Neural progenitor cell (in vitro differentiated cells): ENCODE measurements around the gene CKLF. TPM values are rescaled to one million over a fixed set of nuclear protein-coding genes. Genes with fewer than 3 reads are reported as not detected.

Source experiments
- DNase-seq: peaks from one replicate; pipeline ENCODE4 v3.0.0-alpha.2; 2016; ENCODE audit warnings: low spot score
- H2AFZ ChIP-seq: fragments of 200-600 bp; sonication (generic); replicated peaks from 2 replicates; pipeline ENCODE4 v1.6.1; 2016; ENCODE audit warnings: antibody characterized with exemption
- H3F3A ChIP-seq: fragments of 200-600 bp; sonication (generic); 2 replicates; pipeline ENCODE4 v1.6.1; 2016; ENCODE audit warnings: antibody characterized with exemption, low read depth
- H3K27ac ChIP-seq: fragments of 200-600 bp; sonication (generic); 2 replicates; pipeline ENCODE4 v1.5.1; 2016; ENCODE audit warnings: mild to moderate bottlenecking
- H3K27me3 ChIP-seq: fragments of 200-600 bp; sonication (generic); 2 replicates; pipeline ENCODE4 v1.6.1; 2016; ENCODE audit warnings: mild to moderate bottlenecking, moderate library complexity
- H3K36me3 ChIP-seq: fragments of 200-600 bp; sonication (generic); 2 replicates; pipeline ENCODE4 v1.5.1; 2016
- H3K4me1 ChIP-seq: fragments of 200-600 bp; sonication (generic); 2 replicates; pipeline ENCODE4 v1.6.1; 2016; ENCODE audit warnings: mixed run types
- H3K4me2 ChIP-seq: fragments of 200-600 bp; sonication (generic); 2 replicates; pipeline ENCODE4 v1.6.1; 2016
- H3K4me3 ChIP-seq: fragments of 200-600 bp; sonication (generic); 2 replicates; pipeline ENCODE4 v1.5.1; 2016
- H3K79me2 ChIP-seq: fragments of 200-600 bp; sonication (generic); 2 replicates; pipeline ENCODE4 v1.6.1; 2016; ENCODE audit warnings: low read depth
- H3K9ac ChIP-seq: fragments of 200-600 bp; sonication (generic); 2 replicates; pipeline ENCODE4 v1.6.1; 2016
- H3K9me3 ChIP-seq: fragments of 200-600 bp; sonication (generic); 2 replicates; pipeline ENCODE4 v1.5.1; 2016; ENCODE audit warnings: low read depth
- H4K20me1 ChIP-seq: fragments of 200-600 bp; sonication (generic); 2 replicates; pipeline ENCODE4 v1.6.1; 2016; ENCODE audit warnings: low read depth
- H3K27ac Mint-ChIP-seq: 3 replicates; pipeline ENCODE4 v1.8.0; 2021; ENCODE audit warnings: mixed read lengths
- H3K27me3 Mint-ChIP-seq: 2 replicates; pipeline ENCODE4 v1.8.0; 2022; ENCODE audit warnings: low read depth, mild to moderate bottlenecking, inconsistent platforms, moderate library complexity, mixed read lengths; ENCODE audit not compliant: insufficient read depth
- H3K36me3 Mint-ChIP-seq: 3 replicates; pipeline ENCODE4 v1.8.0; 2021; ENCODE audit warnings: mixed read lengths
- H3K4me1 Mint-ChIP-seq: 3 replicates; pipeline ENCODE4 v1.8.0; 2021; ENCODE audit warnings: mixed read lengths
- H3K4me3 Mint-ChIP-seq: 3 replicates; pipeline ENCODE4 v1.8.0; 2021; ENCODE audit warnings: mild to moderate bottlenecking, moderate library complexity, mixed read lengths
- H3K9me3 Mint-ChIP-seq: 3 replicates; pipeline ENCODE4 v1.8.0; 2020; ENCODE audit warnings: mixed read lengths
- CTCF ChIP-seq: fragments of 200-600 bp; sonication (generic); IDR thresholded peaks from 2 replicates; pipeline ENCODE4 v1.5.1; 2017; ENCODE audit warnings: antibody characterized with exemption, mild to moderate bottlenecking
- EZH2 ChIP-seq: fragments of 200-600 bp; sonication (generic); IDR thresholded peaks from 2 replicates; pipeline ENCODE4 v1.6.1; 2017; ENCODE audit warnings: antibody characterized with exemption, mild to moderate bottlenecking, moderate library complexity
- EZH2phosphoT487 ChIP-seq: fragments of 200-600 bp; sonication (generic); IDR thresholded peaks from 2 replicates; pipeline ENCODE4 v1.6.1; 2017; ENCODE audit warnings: antibody characterized with exemption
- total RNA-seq: library from RNA; depleted of rRNA; stranded (reverse); fragments of >200 nt; gene quantifications from 2 replicates; pipeline ENCODE4 v1.2.3, GENCODE V29; 2015; ENCODE audit warnings: low replicate concordance

CKLF gene
- total RNA-seq, 1 donor from 2014 or later = 38.6 TPM

- peaks cover 5% of the 10 kb centered on the region for H3K9me3 Mint-ChIP-seq
- H3K27me3 Mint-ChIP-seq = peaks cover 10% of the 10 kb centered on the region
- peaks cover 17% of the 10 kb centered on the region for H3K36me3 Mint-ChIP-seq
- H3K4me1 Mint-ChIP-seq = peaks cover 19% of the 10 kb centered on the region
- no peaks in the 10 kb centered on the region for H4K20me1 ChIP-seq
- peaks cover 19% of the 10 kb centered on the region for H3F3A ChIP-seq
- H3K79me2 ChIP-seq = peaks cover 12% of the 10 kb centered on the region
- H3K4me3 Mint-ChIP-seq = no peak overlapping the region
- no peak overlapping the region for H3K27ac Mint-ChIP-seq
- TF ChIP-seq EZH2 (no peak), CTCF (no peak), EZH2phosphoT487 (no peak)
- no peak for DNase-seq
- H3K9ac ChIP-seq = no peak overlapping the region
- H3K4me3 ChIP-seq = no peak overlapping the region
- H3K9me3 ChIP-seq = no peaks in the 10 kb centered on the region
- H3K27ac ChIP-seq = no peak overlapping the region
- peaks cover 10% of the 10 kb centered on the region for H3K4me1 ChIP-seq
- H3K27me3 ChIP-seq = peaks cover 13% of the 10 kb centered on the region
- no peaks in the 10 kb centered on the region for H3K36me3 ChIP-seq
- H2AFZ ChIP-seq = no peak overlapping the region
- no peak overlapping the region for H3K4me2 ChIP-seq
These were observed 2.1 kb downstream of the CKLF start for GRCh38 chr16:66554495-66554894.

GRCh38 chr16:66560107-66560506 is 7.7 kb downstream of the CKLF start:
- H3K9me3 ChIP-seq = no peaks in the 10 kb centered on the region
- TF ChIP-seq EZH2phosphoT487 (no peak), EZH2 (no peak), CTCF (no peak)
- no peak overlapping the region for H2AFZ ChIP-seq
- Mint-ChIP-seq H3K36me3 (peaks cover 10% of the 10 kb centered on the region), H3K4me1 (no peaks in the 10 kb centered on the region), H3K27me3 (no peaks in the 10 kb centered on the region), H3K27ac (no peak overlapping the region), H3K9me3 (no peaks in the 10 kb centered on the region), H3K4me3 (no peak overlapping the region)
- H3K36me3 ChIP-seq = no peaks in the 10 kb centered on the region
- no peak overlapping the region for H3K27ac ChIP-seq
- H3K4me3 ChIP-seq = no peak overlapping the region
- no peak for DNase-seq
- no peak overlapping the region for H3K9ac ChIP-seq
- no peaks in the 10 kb centered on the region for H3K79me2 ChIP-seq
- H4K20me1 ChIP-seq = no peaks in the 10 kb centered on the region
- no peaks in the 10 kb centered on the region for H3K27me3 ChIP-seq
- H3F3A ChIP-seq = no peaks in the 10 kb centered on the region
- no peaks in the 10 kb centered on the region for H3K4me1 ChIP-seq
- H3K4me2 ChIP-seq = no peak overlapping the region

- Mint-ChIP-seq H3K4me1 (no peaks in the 10 kb centered on the region), H3K27ac (no peak overlapping the region), H3K36me3 (peaks cover 8% of the 10 kb centered on the region), H3K9me3 (no peaks in the 10 kb centered on the region), H3K27me3 (no peaks in the 10 kb centered on the region), H3K4me3 (no peak overlapping the region)
- Histone ChIP-seq H3K79me2 (no peaks in the 10 kb centered on the region), H3K4me2 (no peak overlapping the region), H3K36me3 (no peaks in the 10 kb centered on the region), H3F3A (no peaks in the 10 kb centered on the region), H3K4me1 (no peaks in the 10 kb centered on the region), H3K27ac (no peak overlapping the region), H3K9ac (no peak overlapping the region), H2AFZ (no peak overlapping the region), H3K9me3 (no peaks in the 10 kb centered on the region), H3K4me3 (no peak overlapping the region), H3K27me3 (no peaks in the 10 kb centered on the region), H4K20me1 (no peaks in the 10 kb centered on the region)
- no peak for DNase-seq
- no peak for TF ChIP-seq EZH2phosphoT487
- no peak for TF ChIP-seq EZH2
- no peak for TF ChIP-seq CTCF
These were observed 9.2 kb downstream of the CKLF start for GRCh38 chr16:66561381-66562080.
